Left ventricle myocardium superior (tissue), 1 donor: Measurements from ENCODE around the gene PPP1R1C. TPM values are rescaled to one million over a fixed set of nuclear protein-coding genes. Genes with fewer than 3 reads are reported as not detected.

Experiments used
- ATAC-seq: fragments of 200-7000 bp; cut with Tn5 transposase; one replicate; pipeline ENCODE4 v1.9.1; 2020; ENCODE audit warnings: mild to moderate bottlenecking, moderate library complexity
- DNase-seq: peaks from one replicate; pipeline ENCODE4 v3.0.0-alpha.2; 2020
- intact Hi-C: fragments of 100-400 bp; cut with micrococcal nuclease; formaldehyde crosslinking; loops from one replicate; pipeline ENCODE4 v1.11.0; 2022
- total RNA-seq: library from RNA; stranded (reverse); fragmentation: NEBNext Ultra II Directional; extraction: Animal tissue kit (Norgen Biotek cat#: 25700); gene quantifications from one replicate; pipeline ENCODE4 v1.2.1, GENCODE V29; 2021
- donor health status: DM: no; HTN: yes; CAD: no; lungs with severe emphysema.

PPP1R1C gene
- total RNA-seq, 1 donor from 2014 or later = 25.2 TPM

DNA sequence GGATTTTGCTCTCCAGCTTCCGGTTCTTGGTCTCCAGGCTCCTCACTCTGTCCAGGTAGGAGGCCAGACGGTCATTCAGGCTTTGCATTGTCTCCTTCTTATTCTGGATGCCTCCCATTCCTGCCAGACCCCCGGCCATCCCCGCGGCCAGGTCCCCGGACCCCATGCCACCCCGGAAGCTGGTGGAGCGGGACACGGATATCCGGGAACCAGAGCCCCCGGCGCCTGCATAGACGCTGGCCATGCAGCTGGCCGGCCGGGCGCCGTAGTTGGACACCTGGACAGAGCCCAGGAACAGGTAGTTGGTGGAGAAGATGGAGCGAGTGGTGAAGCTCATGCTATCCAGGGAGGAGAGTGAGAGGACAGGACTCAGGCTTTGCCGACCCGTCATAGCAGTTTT, 23.5 kb upstream of the PPP1R1C start:
- no peak for ATAC-seq
- DNase-seq = no peak
- intact Hi-C loops = no loop called here

DNA sequence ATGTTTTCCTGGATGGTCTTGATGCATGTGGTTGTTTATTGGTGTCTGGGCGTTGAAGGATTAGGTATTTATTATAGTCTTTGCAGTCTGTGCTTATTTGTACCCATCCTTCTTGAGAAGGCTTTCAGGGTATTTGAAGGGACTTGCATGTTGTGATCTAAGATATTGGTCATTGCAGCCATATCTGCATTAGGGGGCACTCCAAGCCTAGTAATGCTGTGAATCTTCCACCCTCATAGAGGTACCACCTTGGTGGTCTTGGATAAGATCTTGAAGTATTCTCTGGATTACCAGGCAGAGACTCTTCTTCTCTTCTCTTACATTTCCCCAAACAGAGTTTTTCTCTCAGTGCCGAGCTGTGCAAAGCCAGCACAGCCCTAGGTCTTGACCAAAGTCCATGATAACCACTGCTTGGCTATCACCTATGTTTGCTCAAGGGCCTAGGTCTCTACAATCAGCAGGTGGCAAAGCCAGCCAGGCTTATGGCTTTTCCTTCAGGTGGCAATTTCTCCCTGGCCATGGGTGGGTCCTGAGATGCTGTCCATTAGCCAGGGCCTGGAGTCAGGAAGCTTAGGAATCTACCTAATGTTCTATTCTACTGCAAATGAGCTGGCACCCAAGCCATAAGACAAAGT, 15.4 kb upstream of the PPP1R1C start:
- intact Hi-C loops = no loop called here
- no peak for ATAC-seq

DNA sequence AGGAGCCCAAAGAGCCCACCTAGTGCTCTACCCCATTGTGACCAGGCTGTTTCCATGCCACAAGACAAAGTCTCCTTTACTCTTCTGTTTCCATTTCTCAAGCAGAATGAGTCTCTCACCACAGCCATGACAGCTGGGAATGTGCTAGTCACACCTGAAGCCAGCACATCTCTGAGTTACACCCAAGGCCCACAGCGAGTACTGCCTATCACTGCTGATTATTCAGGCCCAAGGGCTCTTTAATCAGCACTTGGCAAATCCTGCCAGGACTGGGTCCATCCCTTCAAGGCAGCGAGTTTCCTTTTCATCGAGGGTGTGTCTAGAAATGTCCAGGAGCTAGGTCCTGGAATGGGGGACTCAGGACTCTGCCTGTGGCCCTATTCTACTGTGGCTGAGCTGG, 14.6 kb upstream of the PPP1R1C start:
- intact Hi-C loops = no loop called here
- DNase-seq (no peak), ATAC-seq (no peak)

More for the DNA sequence above, 15.4 kb upstream of the PPP1R1C start:
- DNase-seq = no peak

DNA sequence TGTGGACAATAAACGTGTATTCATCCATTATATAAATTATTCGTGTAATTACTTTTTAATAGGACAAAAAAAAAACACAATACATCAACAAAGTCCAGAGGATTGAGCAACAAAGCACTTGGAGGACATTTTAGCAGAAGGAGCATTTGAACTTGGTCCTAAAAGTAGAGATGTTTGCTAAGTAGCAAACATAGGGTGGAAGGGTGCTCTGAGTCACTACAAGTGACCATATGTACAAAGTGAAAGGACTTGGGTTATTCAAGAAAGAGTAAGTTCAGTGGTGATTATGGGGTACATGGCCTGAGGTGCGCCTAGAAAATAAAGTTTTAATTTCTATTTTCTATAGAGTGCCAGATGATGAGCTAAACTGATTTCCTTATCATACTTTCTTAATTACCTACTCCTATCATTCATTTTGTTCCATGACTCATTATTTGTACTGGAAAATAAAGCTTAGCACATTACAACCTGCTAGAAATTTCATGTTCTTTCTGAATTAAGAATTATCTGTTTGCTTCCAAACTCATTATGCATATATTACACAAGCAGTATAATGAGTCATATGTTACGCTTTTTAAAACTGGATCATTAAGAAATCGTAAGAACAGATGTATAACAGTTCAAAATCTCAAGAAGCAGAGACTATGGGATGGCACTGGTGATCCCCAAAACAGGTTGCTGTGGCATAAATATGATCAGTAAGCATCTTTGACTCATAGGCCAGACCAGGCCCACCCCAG, 13.1 kb upstream of the PPP1R1C start:
- ATAC-seq = no peak
- intact Hi-C loops = no loop called here
- no peak for DNase-seq

DNA sequence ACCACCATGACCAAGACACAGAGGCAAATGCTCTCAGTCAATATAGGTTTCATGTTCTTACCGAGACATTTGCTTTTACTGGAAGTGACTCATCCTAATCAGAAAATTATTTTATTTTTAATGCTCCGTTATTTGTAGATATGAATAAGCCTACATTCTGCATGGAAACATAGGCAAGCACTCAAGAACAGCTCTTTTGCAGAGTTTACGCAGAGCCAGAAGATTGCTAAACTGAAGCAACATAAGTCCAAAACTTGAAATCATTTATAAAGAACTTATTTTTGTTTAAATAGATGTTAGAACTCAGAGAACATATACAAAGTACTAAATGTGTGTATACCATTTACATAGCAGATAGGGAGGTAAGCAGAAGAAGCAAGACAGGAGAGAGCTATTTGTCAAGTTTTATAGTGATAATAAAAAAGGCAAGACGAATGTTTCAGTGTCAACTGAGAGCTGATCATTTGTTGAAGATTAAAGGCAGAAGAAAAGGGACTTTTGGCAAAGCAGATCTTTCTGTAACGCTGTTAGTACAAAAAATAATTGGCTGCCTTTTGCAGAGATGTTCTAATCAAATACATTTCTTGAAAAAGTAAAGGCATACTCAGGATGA, 12.4 kb upstream of the PPP1R1C start:
- DNase-seq (no peak), ATAC-seq (no peak)
- intact Hi-C loops = no loop called here

DNA sequence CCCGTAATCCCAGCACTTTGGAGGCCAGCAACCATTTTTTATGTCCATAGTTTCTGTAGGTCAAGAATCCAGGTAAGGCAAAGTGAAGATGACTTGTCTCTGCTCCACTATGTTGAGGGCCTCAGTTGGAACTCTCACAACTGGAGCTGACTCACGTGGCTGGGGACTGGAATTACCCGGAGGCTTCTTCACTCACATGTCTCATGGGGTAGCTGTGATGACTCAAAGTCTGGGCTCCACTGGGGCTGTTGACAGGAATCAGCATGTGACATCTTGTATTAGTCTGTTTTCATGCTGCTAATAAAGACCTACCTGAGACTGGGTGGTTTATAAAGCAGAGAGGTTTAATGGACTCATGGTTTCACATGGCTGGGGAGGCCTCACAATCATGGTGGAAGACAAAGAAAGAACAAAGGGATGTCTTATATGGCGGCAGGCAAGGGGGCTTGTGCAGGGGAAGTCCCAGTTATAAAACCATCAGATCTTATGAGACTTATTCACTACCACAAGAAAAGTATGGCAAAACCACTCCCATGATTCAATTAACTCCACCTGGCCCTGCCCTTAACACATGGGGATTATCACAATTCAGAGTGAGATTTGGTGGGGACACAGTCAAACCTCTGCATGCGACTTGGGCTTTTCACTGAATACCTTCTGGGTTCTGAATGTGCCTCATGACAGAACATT, 7.8 kb upstream of the PPP1R1C start:
- ATAC-seq (no peak), DNase-seq (no peak)
- intact Hi-C loops = no loop called here

DNA sequence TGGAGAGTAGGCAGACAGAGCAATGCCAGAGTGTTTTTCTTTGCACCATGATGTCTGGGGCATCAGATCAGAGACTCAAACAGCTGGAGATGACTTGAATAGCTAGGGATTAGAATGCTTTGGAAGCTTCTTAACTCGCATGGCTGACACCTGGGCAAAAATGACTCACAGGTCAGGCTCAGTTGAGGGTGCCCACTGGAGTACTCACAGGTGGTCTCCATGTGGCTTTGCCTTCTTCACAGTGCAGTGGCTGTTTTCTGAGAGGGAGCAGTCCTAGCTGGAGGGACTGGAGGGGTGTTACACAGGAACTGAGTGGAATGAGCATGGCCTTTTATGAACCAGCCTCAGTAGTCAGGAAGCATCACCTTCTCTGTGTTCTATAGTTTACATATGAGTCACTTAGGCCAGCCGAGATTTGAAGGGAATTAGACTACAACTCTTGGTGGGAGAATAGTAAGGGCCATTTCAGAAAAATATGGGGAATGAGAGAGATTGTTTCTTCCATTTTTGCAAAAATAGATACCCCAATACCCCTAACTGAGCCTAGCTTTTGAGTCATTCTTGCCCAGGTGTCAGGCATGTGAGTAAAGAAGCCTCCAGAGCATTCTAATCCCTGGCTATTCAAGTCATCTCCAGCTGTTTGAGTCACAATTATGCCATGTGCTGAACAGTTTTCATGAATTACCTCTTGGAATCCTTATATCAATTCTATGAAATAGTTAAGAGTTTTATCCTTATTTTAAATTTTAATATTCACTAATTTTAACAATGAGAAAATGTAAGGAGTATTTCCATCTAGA, 7.1 kb upstream of the PPP1R1C start:
- no peak for ATAC-seq
- intact Hi-C loops = no loop called here

DNA sequence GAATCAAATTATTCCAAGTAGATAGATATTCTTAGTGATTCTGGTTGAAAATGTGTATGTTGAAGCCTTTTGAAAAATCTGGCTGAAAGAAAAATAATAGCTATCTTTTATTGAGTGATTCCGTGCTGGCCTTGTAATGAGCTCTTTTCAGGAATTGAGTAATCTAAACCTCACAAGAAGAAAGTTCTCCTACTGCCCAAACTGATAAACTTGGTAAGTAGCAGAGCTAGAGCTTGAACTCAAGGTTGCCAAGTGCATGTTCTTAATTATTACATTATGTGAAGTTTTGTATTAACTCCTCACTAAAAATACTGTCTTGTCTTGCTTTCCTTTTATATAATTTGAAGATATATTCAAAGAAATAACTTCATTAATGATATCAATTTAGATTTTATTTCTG, 1.6 kb upstream of the PPP1R1C start:
- no peak for ATAC-seq

More for the DNA sequence above, 7.1 kb upstream of the PPP1R1C start:
- DNase-seq = no peak

DNA sequence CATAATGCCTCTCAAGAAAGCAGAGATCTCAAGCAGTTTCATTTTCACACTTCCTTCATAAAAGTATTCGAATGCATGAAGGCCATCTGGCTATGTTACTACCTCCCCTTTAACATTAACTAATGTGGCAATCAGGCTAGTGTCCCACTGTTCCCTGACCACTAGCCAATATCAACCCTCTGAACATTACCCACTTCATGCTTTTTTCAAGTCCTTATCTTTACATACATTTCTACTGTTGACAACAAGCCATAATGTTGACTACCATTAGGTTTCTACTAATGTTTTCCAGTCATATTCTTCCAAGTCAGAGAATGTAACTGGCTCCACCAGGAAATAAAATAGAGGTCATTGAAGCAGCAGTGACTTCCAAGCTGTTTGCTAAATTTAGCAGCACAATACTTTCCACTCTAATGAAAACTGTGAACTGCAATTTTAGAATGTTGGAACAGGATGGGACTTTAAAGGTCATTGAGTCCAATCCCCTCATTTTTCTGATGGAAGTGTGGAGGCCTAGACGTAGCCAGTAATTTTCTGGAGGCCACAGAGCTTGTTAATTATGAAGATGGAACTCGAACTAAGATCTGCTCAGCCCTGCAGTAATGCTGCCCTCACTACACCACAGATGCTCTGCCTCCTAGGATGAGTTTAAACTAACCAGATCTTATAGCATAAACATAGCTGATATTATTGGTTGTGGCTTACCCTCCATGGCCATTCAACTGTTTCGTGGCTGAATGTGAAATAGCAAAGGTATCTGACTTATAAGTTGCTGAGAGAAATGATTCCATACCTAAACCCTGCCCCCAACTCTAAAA, 630 bp upstream of the PPP1R1C start:
- intact Hi-C loops = no loop called here
- peak; percentile 76 for ATAC-seq
- DNase-seq = no peak

More for the DNA sequence above, 1.6 kb upstream of the PPP1R1C start:
- intact Hi-C loops = no loop called here
- no peak for DNase-seq

DNA sequence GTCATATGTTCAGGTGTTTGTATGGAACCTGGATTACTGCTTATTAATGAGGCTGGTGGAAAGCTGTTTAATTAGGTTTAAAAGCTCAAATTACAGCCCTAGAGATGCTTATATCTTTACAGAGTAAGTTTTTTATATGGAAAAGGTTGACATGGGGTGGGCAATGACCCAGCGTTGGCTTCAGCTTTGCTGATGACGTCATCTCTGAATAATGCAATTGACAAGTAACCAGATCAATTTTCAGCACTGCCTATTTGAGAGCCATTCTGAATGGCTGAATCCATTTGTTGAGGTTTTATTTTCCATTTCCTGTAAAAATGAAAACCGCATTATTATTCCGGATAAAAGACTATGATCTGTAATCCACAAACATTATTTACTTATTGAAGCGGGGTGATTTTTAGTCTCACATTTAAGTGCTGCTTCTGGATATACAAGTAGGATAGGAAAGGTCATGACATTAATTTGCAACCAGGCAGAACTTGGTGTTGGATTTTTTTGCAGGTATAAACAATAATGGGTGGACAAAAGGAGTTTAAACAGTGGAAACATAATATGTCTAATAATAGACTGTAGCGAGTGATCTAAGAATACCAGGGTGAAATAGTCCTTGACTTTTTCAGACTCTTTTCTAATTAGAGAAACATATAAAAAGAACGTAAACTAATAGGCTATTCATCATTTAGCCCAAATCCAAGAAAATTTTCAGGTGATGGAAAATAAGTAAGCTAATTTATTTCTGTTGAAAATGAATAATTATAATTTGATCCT, 2.7 kb downstream of the PPP1R1C start:
- DNase-seq (no peak), ATAC-seq (peak; percentile 40)
- intact Hi-C loops = no loop called here

DNA sequence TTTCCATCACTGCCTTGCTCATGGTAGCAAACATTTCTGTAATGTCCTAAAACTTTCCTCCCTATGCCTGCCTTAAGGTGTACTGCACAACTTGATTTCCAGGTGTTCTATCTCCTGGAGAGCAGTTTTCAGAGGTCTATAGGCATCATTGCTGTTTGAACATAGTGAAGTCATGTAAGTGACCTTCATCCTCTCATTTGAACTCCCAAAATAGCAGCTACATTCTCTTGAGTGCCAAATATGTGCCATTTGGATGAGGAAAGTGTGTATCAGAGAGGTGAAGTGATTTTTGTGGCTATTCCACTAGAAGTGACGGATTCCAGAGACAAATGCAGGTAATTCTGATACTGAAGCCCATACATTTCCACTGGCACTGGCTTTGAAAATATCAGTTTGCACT, 3.4 kb downstream of the PPP1R1C start:
- intact Hi-C loops = no loop called here
- ATAC-seq = peak; percentile 55

DNA sequence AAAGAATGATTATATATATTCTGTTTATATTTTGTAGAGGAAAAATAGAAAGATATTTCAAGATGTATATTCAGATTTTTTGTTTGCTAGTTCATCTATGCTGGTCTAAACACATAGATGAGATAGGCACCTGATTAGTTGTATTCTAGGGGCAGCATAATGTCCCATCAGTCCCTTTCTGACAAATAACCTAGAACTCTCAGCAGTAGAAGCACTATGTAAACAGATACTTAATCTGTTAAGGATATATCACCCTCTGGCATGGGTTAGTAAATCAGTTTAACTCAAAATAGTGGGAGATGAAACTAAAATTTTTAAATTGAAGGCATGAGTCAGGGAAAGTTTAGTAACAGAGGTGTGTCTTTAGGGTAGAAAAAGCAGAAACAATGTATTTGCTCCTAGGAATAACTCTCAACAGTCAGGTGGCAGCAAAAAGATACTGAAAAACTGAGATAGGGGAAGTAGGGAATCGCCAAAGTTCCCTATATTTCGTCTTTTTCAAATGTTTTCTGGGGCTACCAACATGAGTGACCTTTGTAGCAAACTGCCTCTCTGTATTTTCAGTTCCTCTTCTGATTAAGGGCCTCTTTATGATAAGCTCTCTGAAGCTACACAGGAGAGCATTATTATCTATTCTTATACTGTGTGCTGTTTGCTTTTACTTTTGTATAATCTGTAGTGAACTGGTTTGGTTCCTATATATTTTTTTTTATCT, 5.7 kb downstream of the PPP1R1C start:
- DNase-seq = no peak
- intact Hi-C loops = no loop called here
- peak; percentile 43 for ATAC-seq

More for the DNA sequence above, 3.4 kb downstream of the PPP1R1C start:
- no peak for DNase-seq

DNA sequence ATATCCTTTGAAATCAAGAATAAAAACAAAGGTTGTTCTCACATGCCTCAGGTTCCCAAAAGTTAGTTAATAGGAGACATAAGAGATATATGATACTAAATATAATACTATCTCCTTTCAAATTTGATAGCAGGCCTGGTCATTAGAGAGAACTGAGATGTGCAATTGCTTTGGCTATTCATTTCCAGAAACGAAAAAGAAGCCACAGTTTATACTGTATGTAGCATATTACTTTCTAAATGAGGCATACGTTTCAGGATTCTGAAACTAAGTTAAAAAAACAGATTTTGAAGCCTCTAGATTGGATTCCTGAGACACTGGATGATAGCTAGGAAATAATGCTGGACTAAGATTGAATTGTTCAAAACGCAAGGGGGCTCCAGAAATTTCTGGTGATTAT, 7.1 kb downstream of the PPP1R1C start:
- ATAC-seq (no peak), DNase-seq (no peak)
- intact Hi-C loops = no loop called here

DNA sequence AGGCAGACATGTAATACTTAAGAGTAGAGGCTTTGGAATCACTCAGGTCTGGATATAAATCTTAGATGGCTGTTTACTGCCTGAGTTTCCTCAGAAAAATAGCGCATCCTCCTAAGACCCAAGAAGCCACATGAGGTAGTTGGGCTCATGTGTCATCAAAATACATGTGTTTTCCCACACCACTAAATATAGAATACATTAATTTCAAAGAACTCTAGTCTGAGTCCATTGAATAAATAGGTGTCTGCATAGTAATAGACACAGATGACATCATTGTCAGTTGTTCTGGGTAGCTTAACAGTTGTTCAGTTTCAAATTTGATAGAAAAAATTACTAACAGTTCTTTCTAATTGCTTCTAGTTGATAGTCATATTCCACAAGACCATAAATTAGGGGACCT, 9.6 kb downstream of the PPP1R1C start:
- ATAC-seq (no peak), DNase-seq (no peak)
- intact Hi-C loops = no loop called here

DNA sequence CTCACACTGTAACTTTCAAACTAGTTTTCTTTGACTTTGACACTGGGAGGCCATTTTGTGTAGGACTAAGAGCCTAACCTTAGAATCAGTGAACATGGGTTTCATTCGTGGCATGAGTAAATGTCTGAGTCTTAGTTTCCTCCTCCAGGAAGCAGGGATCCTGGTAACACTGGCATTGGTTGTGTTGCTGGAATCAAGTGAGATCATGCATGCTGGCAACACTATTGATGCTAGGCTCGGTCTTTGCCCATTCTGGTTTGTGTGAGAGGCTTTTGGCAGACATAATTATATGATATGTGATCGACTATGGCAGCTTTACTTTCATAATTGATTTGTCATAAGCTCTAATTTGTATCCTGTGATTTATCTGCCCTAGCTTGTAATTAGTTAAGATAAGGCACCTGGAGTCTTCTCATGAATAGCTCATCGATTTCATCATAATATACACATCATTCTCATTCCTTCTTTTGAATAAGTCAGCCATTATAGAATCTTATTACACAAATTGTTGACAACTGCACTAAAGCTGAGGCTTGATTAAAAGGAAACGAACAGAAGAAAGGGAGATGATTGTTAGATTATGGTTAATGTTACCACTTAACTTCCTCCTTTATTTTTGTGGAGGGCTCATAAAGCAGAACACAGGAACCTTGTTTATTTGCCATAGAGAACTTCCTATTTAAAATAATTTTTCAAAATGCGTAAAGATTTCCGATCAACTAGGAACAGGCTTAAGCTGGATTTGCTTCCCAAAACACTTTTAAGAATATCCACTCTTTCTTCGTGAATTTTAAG, 12.6 kb downstream of the PPP1R1C start:
- intact Hi-C loops = no loop called here
- no peak for DNase-seq
- ATAC-seq = no peak

DNA sequence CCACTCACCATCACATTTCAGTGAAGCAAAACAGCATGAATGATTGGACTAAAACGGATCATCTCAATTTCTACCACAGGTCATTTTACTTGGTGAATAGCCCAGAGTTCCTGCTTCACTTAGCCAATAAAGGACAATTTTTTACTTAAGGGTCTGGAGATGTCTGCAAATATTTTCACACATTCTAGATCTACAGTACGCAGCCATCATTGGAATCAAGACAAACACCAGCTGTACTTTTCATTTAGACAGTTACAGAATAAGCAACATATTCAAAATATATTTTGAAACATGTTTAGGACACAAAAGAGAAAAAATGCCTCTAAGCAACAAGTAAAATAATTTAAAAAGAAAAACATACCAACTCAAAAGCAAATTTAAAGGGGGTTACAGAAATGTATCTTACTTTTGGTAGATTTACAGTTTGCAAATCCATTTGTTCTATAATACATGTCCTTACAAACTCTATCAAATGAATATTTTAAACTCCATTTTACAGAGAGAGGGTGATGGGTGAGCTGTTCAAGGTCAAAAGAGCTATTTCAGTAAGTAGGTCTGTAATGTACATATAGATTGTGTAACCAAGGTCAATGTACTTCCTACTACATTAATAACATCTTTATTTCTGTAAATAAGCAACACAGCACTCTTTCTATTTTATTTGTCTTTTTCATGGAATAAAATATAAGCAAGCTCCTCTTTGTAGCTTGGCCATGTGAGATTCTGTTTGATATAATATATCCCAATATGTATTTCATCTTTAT, 13.4 kb downstream of the PPP1R1C start:
- intact Hi-C loops = no loop called here

More for the DNA sequence above, 13.4 kb downstream of the PPP1R1C start:
- no peak for DNase-seq
- ATAC-seq = no peak
